ENCODE data around the gene MYO3B. TPM values are rescaled to one million over a fixed set of nuclear protein-coding genes. Genes with fewer than 3 reads are reported as not detected.

The MYO3B gene
- total and polyA plus RNA-seq, 2 donors (not counting 1 experiment from before 2014, with no cell fraction given): not detected

GRCh38 chr2:170252414-170252813, 74.5 kb downstream of the MYO3B start:
- Histone ChIP-seq H3K79me2 (ENCODE audit: control insufficient read depth, insufficient read depth, low read length) (no peaks in the 10 kb centered on the region), H4K20me1 (ENCODE audit: control insufficient read depth, insufficient read depth, low read length, poor library complexity, severe bottlenecking) (no peaks in the 10 kb centered on the region), H3K27ac (ENCODE audit: low read length in 2 of 2) (no peak overlapping the region), H3K9me3 (ENCODE audit: control extremely low read depth in 1 of 3, control insufficient read depth in 2 of 3, insufficient read depth in 1 of 3, low read length in 2 of 3) (peaks cover 0 to 9% (median 4%) of the 10 kb centered on the region in 3 donors), H3K9ac (ENCODE audit: low read length) (no peak overlapping the region), H2AFZ (ENCODE audit: insufficient read depth, low read depth, low read length, poor library complexity, severe bottlenecking) (no peak overlapping the region), H3K36me3 (replicated peaks in 1 of 2; ENCODE audit: control extremely low read depth in 1 of 2, control insufficient read depth in 1 of 2, extremely low read depth in 1 of 2, insufficient read depth in 2 of 2, low read length in 1 of 2) (no peaks in the 10 kb centered on the region), H3K4me3 (ENCODE audit: control extremely low read depth in 1 of 5, extremely low read depth in 1 of 5, insufficient read depth in 1 of 5, low read depth in 2 of 5, low read length in 4 of 5) (no peak overlapping the region), H3K4me1 (ENCODE audit: control insufficient read depth in 2 of 2, insufficient read depth in 2 of 2, low read length in 2 of 2) (no peaks in the 10 kb centered on the region), H3K27me3 (replicated peaks in 1 of 4; ENCODE audit: control extremely low read depth in 1 of 4, control insufficient read depth in 3 of 4, insufficient read depth in 4 of 4, low read length in 3 of 4) (no peaks in the 10 kb centered on the region), H3K4me2 (replicated peaks; ENCODE audit: low read depth, low read length, poor library complexity, severe bottlenecking) (no peak overlapping the region)
- Mint-ChIP-seq H3K27me3 (peaks cover 23% of the 10 kb centered on the region), H3K4me3 (no peak overlapping the region), H3K9me3 (ENCODE audit: insufficient read depth) (no peaks in the 10 kb centered on the region), H3K27ac (no peak overlapping the region), H3K4me1 (no peaks in the 10 kb centered on the region)
- ATAC-seq (ENCODE audit: low read depth) (no peak), DNase-seq (no peak)
- TF ChIP-seq EZH2 (IDR thresholded peaks at IDR 0.05; ENCODE audit: borderline replicate concordance, insufficient read depth, low read depth, low read length, poor library complexity, severe bottlenecking) (no peak), CTCF (IDR thresholded peaks at IDR 0.05) (no peak)
- ChIA-PET POLR2A (no interaction called here), CTCF (no interaction called here)
- intact Hi-C loops (cut with micrococcal nuclease): no loop called here

GRCh38 chr2:170253721-170254230, 75.8 kb downstream of the MYO3B start:
- H3K79me2 ChIP-seq (ENCODE audit: control insufficient read depth, insufficient read depth, low read length): no peaks in the 10 kb centered on the region
- ChIA-PET CTCF (no interaction called here), POLR2A (no interaction called here)
- peaks cover 0 to 9% (median 4%) of the 10 kb centered on the region in 3 donors for H3K9me3 ChIP-seq (ENCODE audit: control extremely low read depth in 1 of 3, control insufficient read depth in 2 of 3, insufficient read depth in 1 of 3, low read length in 2 of 3)
- peaks cover 20% of the 10 kb centered on the region for H3K27me3 Mint-ChIP-seq
- H3K4me2 ChIP-seq (replicated peaks; ENCODE audit: low read depth, low read length, poor library complexity, severe bottlenecking): no peak overlapping the region
- H3K36me3 ChIP-seq (replicated peaks in 1 of 2; ENCODE audit: control extremely low read depth in 1 of 2, control insufficient read depth in 1 of 2, extremely low read depth in 1 of 2, insufficient read depth in 2 of 2, low read length in 1 of 2): no peaks in the 10 kb centered on the region
- no peak overlapping the region for H3K4me3 ChIP-seq (ENCODE audit: control extremely low read depth in 1 of 5, extremely low read depth in 1 of 5, insufficient read depth in 1 of 5, low read depth in 2 of 5, low read length in 4 of 5)
- H3K27ac Mint-ChIP-seq: no peak overlapping the region
- H3K9ac ChIP-seq (ENCODE audit: low read length): no peak overlapping the region
- no peak overlapping the region for H3K4me3 Mint-ChIP-seq
- no peaks in the 10 kb centered on the region for H3K27me3 ChIP-seq (replicated peaks in 1 of 4; ENCODE audit: control extremely low read depth in 1 of 4, control insufficient read depth in 3 of 4, insufficient read depth in 4 of 4, low read length in 3 of 4)
- no peaks in the 10 kb centered on the region for H3K4me1 ChIP-seq (ENCODE audit: control insufficient read depth in 2 of 2, insufficient read depth in 2 of 2, low read length in 2 of 2)
- no peak overlapping the region for H3K27ac ChIP-seq (ENCODE audit: low read length in 2 of 2)
- no peaks in the 10 kb centered on the region for H3K9me3 Mint-ChIP-seq (ENCODE audit: insufficient read depth)
- intact Hi-C loops (cut with micrococcal nuclease): no loop called here
- DNase-seq (no peak), ATAC-seq (ENCODE audit: low read depth) (no peak)
- H2AFZ ChIP-seq (ENCODE audit: insufficient read depth, low read depth, low read length, poor library complexity, severe bottlenecking): no peak overlapping the region
- WGBS (ENCODE audit: insufficient coverage): 60% methylated on average over 1 of the region's 6 CpGs
- no peaks in the 10 kb centered on the region for H4K20me1 ChIP-seq (ENCODE audit: control insufficient read depth, insufficient read depth, low read length, poor library complexity, severe bottlenecking)
- TF ChIP-seq EZH2 (IDR thresholded peaks at IDR 0.05; ENCODE audit: borderline replicate concordance, insufficient read depth, low read depth, low read length, poor library complexity, severe bottlenecking) (no peak), CTCF (IDR thresholded peaks at IDR 0.05) (no peak)
- H3K4me1 Mint-ChIP-seq: no peaks in the 10 kb centered on the region

All from B cell (primary cell).